ENCODE measurements around the gene LOC128125822.
"Not testable (repeated sequence)": the region's sequence is repeated elsewhere in the genome, so short reads cannot be mapped to it uniquely, and the experiment has no call there.

The LOC128125822 gene

DNA sequence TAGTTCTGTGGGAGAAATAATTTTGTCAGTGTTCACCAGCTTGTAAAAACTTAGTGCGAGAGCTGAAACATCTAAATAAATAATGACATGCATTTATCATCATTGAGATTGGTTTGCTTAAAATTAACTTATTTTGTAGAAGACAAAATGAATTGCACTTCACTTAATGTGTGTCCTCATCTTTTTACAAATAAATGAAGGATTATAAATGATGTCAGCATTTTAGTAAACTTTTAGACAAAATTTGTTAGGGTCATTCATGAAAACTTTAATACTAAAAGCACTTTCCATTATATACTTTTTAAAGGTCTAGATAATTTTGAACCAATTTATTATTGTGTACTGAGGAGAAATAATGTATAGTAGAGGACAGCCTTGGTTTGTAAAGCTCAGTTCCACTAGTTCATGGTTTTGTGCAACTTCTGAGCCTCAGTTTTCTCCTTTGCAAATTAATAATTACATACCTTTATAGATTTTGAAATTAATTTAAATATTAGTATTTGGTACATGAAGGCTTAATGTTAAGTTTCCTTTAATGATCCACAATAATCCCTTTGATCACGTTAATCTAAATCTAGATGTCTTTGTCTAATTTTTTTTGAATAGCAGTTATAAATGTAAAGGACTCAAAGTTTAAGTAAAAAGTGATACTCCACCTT, 9.2 kb downstream of the LOC128125822 start:
- Mint-ChIP-seq H3K9me3 (peaks cover 0 to 4% (median 0%) of the 10 kb centered on the region in 8 donors), H3K4me1 (peaks cover 2 to 10% (median 6%) of the 10 kb centered on the region in 4 donors), H3K27ac (no peak overlapping the region), H3K36me3 (peaks cover 31 to 47% of the 10 kb centered on the region in 2 donors), H3K4me3 (no peak overlapping the region), H3K27me3 (no peaks in the 10 kb centered on the region)
- CTCF ChIA-PET (ENCODE audit: partially characterized antibody) = interaction anchor here (0.7 kb wide), 1 partner anchor 19 kb away, joined by 3 read pairs; no protein-coding TSS in a partner anchor
- POLR2A ChIA-PET (ENCODE audit: partially characterized antibody) = no interaction called here
- no peak for DNase-seq
- H3K9me3 ChIP-seq (ENCODE audit: control insufficient read depth in 1 of 2, low read length in 2 of 2) = no peaks in the 10 kb centered on the region
- H3K4me3 ChIP-seq (ENCODE audit: low read length in 2 of 2) = no peak overlapping the region
- intact Hi-C loops (cut with micrococcal nuclease) = no loop called here
- no peaks in the 10 kb centered on the region for H3K27me3 ChIP-seq (ENCODE audit: insufficient read depth, low read length)
- H3K4me1 ChIP-seq (ENCODE audit: insufficient read depth, low read length) = peaks cover 4% of the 10 kb centered on the region
- peaks cover 22% of the 10 kb centered on the region for H3K36me3 ChIP-seq (ENCODE audit: insufficient read depth, low read length)
- no peak overlapping the region for H3K27ac ChIP-seq (ENCODE audit: low read depth, low read length)

DNA sequence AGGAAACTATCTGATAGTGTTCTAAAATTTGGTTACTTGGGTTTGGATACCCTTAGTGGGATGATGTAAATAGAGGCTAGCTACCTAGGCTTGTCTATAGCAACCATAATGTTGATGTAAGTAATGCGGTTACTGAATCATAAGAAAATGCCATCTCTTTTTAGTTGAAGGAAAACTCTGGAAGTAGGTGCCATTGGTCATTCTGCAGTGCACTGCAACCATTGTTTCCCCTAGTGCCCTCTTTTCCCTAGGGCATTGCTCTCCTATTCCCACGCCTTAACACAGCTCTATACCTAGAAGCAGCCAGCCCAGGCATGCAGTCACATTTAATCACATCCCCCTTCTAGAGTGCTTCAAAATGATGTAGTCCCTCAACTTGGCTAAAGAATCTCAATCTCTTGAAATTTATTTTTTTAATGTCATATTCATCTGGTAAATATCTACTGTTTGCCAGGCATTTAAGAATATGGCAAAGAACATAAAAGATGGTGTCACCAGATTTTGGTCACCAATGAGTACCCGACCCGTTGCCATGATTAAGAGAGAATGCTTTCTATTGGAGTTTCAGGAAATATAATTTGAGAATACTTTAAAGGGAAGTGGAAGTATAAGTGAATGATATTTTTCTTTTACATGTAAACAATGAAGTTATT, 10.4 kb downstream of the LOC128125822 start:
- intact Hi-C loops (cut with micrococcal nuclease) = no loop called here
- Histone ChIP-seq H3K4me1 (ENCODE audit: insufficient read depth, low read length) (no peaks in the 10 kb centered on the region), H3K9me3 (ENCODE audit: control insufficient read depth in 1 of 2, low read length in 2 of 2) (no peaks in the 10 kb centered on the region), H3K4me3 (ENCODE audit: low read length in 2 of 2) (no peak overlapping the region), H3K36me3 (ENCODE audit: insufficient read depth, low read length) (peaks cover 22% of the 10 kb centered on the region), H3K27me3 (ENCODE audit: insufficient read depth, low read length) (no peaks in the 10 kb centered on the region), H3K27ac (ENCODE audit: low read depth, low read length) (no peak overlapping the region)
- Mint-ChIP-seq H3K4me3 (no peak overlapping the region), H3K27ac (peak overlapping the region in 1 of 7 donors; percentile 15), H3K36me3 (peaks cover 22 to 36% of the 10 kb centered on the region in 2 donors), H3K4me1 (no peaks in the 10 kb centered on the region), H3K27me3 (no peaks in the 10 kb centered on the region), H3K9me3 (peaks cover 0 to 7% (median 0%) of the 10 kb centered on the region in 8 donors)
- POLR2A ChIA-PET (ENCODE audit: partially characterized antibody) = no interaction called here
- CTCF ChIA-PET (ENCODE audit: partially characterized antibody) = interaction anchor here (1.5 to 1.7 kb wide), 2 partner anchors 9 to 16 kb away, joined by 6 to 7 read pairs; no protein-coding TSS in a partner anchor
- no peak for DNase-seq

GRCh38 chr6:63584125-63584514, 11.8 kb downstream of the LOC128125822 start:
- DNase-seq = no peak
- Mint-ChIP-seq H3K9me3 (peaks cover 0 to 7% (median 0%) of the 10 kb centered on the region in 8 donors), H3K4me3 (no peak overlapping the region), H3K27ac (no peak overlapping the region), H3K36me3 (peaks cover 22 to 33% of the 10 kb centered on the region in 2 donors), H3K27me3 (no peaks in the 10 kb centered on the region), H3K4me1 (no peaks in the 10 kb centered on the region)
- intact Hi-C loops (cut with micrococcal nuclease) = no loop called here
- H3K27me3 ChIP-seq (ENCODE audit: insufficient read depth, low read length) = no peaks in the 10 kb centered on the region
- H3K4me1 ChIP-seq (ENCODE audit: insufficient read depth, low read length) = no peaks in the 10 kb centered on the region
- POLR2A ChIA-PET (ENCODE audit: partially characterized antibody) = no interaction called here
- H3K4me3 ChIP-seq (ENCODE audit: low read length in 2 of 2) = no peak overlapping the region
- H3K27ac ChIP-seq (ENCODE audit: low read depth, low read length) = no peak overlapping the region
- H3K36me3 ChIP-seq (ENCODE audit: insufficient read depth, low read length) = peaks cover 22% of the 10 kb centered on the region
- no peaks in the 10 kb centered on the region for H3K9me3 ChIP-seq (ENCODE audit: control insufficient read depth in 1 of 2, low read length in 2 of 2)
- CTCF ChIA-PET (ENCODE audit: partially characterized antibody) = interaction anchor here (1.5 to 1.7 kb wide), 2 partner anchors 10 to 14 kb away, joined by 6 to 7 read pairs; no protein-coding TSS in a partner anchor

GRCh38 chr6:63584566-63584965, 12.3 kb downstream of the LOC128125822 start:
- DNase-seq = no peak
- Histone ChIP-seq H3K4me1 (ENCODE audit: insufficient read depth, low read length) (no peaks in the 10 kb centered on the region), H3K27ac (ENCODE audit: low read depth, low read length) (no peak overlapping the region), H3K9me3 (ENCODE audit: control insufficient read depth in 1 of 2, low read length in 2 of 2) (no peaks in the 10 kb centered on the region), H3K27me3 (ENCODE audit: insufficient read depth, low read length) (no peaks in the 10 kb centered on the region), H3K4me3 (ENCODE audit: low read length in 2 of 2) (no peak overlapping the region), H3K36me3 (ENCODE audit: insufficient read depth, low read length) (peaks cover 19% of the 10 kb centered on the region)
- Mint-ChIP-seq H3K27me3 (no peaks in the 10 kb centered on the region), H3K9me3 (peaks cover 0 to 7% (median 0%) of the 10 kb centered on the region in 8 donors), H3K27ac (no peak overlapping the region), H3K4me1 (no peaks in the 10 kb centered on the region), H3K36me3 (peaks cover 21 to 30% of the 10 kb centered on the region in 2 donors), H3K4me3 (no peak overlapping the region)
- intact Hi-C loops (cut with micrococcal nuclease) = no loop called here
- ChIA-PET CTCF (ENCODE audit: partially characterized antibody) (interaction anchor here (1.7 kb wide), 1 partner anchor 14 kb away, joined by 7 read pairs; no protein-coding TSS in a partner anchor), POLR2A (ENCODE audit: partially characterized antibody) (interaction anchor here (0.8 kb wide), 1 partner anchor 11 kb away, joined by 3 read pairs; no protein-coding TSS in a partner anchor)

DNA sequence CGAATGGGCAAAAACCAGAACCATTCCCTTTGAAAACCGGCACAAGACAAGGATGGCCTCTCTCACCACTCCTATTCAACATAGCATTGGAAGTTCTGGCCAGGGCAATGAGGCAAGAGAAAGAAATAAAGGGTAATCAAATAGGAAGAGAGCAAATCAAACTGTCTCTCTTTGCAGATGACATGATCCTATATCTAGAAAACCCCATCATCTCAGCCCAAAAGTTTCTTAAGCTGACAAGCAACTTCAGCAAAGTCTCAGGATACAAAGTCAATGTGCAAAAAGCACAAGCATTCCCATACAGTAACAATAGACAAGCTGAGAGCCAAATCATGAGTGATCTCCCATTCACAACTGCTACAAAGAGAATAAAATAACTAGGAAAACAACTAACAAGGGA, 13.4 kb downstream of the LOC128125822 start:
- H3K9me3 ChIP-seq (ENCODE audit: control insufficient read depth in 1 of 2, low read length in 2 of 2); H3K9me3 Mint-ChIP-seq; POLR2A ChIA-PET (ENCODE audit: partially characterized antibody); H3K27me3 Mint-ChIP-seq; H3K4me3 ChIP-seq (ENCODE audit: low read length in 2 of 2); DNase-seq; CTCF ChIA-PET (ENCODE audit: partially characterized antibody); intact Hi-C loops (cut with micrococcal nuclease); H3K27ac ChIP-seq (ENCODE audit: low read depth, low read length); H3K36me3 ChIP-seq (ENCODE audit: insufficient read depth, low read length); H3K4me1 ChIP-seq (ENCODE audit: insufficient read depth, low read length); H3K4me1 Mint-ChIP-seq; H3K4me3 Mint-ChIP-seq; H3K27me3 ChIP-seq (ENCODE audit: insufficient read depth, low read length): not testable (repeated sequence)
- Mint-ChIP-seq H3K36me3 (peaks cover 10 to 19% of the 10 kb centered on the region in 2 donors), H3K27ac (peak overlapping the region in 1 of 7 donors; percentile 17)

- no peak overlapping the region for H3K4me3 ChIP-seq (ENCODE audit: low read length in 2 of 2)
- POLR2A ChIA-PET (ENCODE audit: partially characterized antibody) = no interaction called here
- no peaks in the 10 kb centered on the region for H3K36me3 Mint-ChIP-seq
Observed at GRCh38 chr6:63589952-63590411, 17.7 kb downstream of the LOC128125822 start.

DNA sequence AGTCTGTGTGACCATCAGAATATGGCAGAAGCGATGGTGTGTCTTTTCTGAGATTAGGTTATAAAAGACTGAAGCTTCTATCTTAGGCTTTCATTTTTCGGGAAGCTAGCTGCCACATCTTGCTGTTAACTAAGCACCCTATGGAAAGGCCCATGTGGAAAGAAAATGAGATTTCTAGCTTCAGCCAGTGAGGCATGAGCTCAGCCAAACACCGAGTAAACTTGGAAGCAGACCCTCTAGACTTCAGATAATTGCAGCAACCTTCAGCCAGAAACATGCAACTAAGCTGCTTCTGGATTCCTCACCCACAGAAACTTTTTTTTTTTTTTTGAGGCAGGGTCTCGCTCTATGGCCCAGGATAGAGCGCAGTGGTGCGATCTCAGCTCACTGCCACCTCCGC, 20.6 kb downstream of the LOC128125822 start:
- no peaks in the 10 kb centered on the region for H3K36me3 ChIP-seq (ENCODE audit: insufficient read depth, low read length)
- no peak for DNase-seq
- no peak overlapping the region for H3K4me3 ChIP-seq (ENCODE audit: low read length in 2 of 2)
- H3K36me3 Mint-ChIP-seq = no peaks in the 10 kb centered on the region
- POLR2A ChIA-PET (ENCODE audit: partially characterized antibody) = interaction anchor here (1.0 kb wide), 1 partner anchor 42 kb away, joined by 3 read pairs; no protein-coding TSS in a partner anchor
- H3K4me1 Mint-ChIP-seq = peaks cover 0 to 2% (median 2%) of the 10 kb centered on the region in 4 donors
- no peak overlapping the region for H3K27ac ChIP-seq (ENCODE audit: low read depth, low read length)
- no peaks in the 10 kb centered on the region for H3K9me3 ChIP-seq (ENCODE audit: control insufficient read depth in 1 of 2, low read length in 2 of 2)
- peaks cover 2% of the 10 kb centered on the region for H3K4me1 ChIP-seq (ENCODE audit: insufficient read depth, low read length)
- intact Hi-C loops (cut with micrococcal nuclease) = no loop called here
- peaks cover 2 to 10% of the 10 kb centered on the region in 2 donors for H3K27me3 Mint-ChIP-seq
- H3K9me3 Mint-ChIP-seq = no peaks in the 10 kb centered on the region
- no peak overlapping the region for H3K4me3 Mint-ChIP-seq
- CTCF ChIA-PET (ENCODE audit: partially characterized antibody) = interaction anchor here (0.7 to 2.4 kb wide), 4 partner anchors 8 to 172 kb away, joined by 4 to 9 read pairs (median 6); no protein-coding TSS in a partner anchor
- no peaks in the 10 kb centered on the region for H3K27me3 ChIP-seq (ENCODE audit: insufficient read depth, low read length)
- no peak overlapping the region for H3K27ac Mint-ChIP-seq

More at GRCh38 chr6:63589952-63590411, 17.7 kb downstream of the LOC128125822 start:
- Histone ChIP-seq H3K27ac (ENCODE audit: low read depth, low read length) (no peak overlapping the region), H3K27me3 (ENCODE audit: insufficient read depth, low read length) (no peaks in the 10 kb centered on the region), H3K36me3 (ENCODE audit: insufficient read depth, low read length) (no peaks in the 10 kb centered on the region), H3K4me1 (ENCODE audit: insufficient read depth, low read length) (no peaks in the 10 kb centered on the region), H3K9me3 (ENCODE audit: control insufficient read depth in 1 of 2, low read length in 2 of 2) (no peaks in the 10 kb centered on the region)
- CTCF ChIA-PET (ENCODE audit: partially characterized antibody) = no interaction called here
- Mint-ChIP-seq H3K4me1 (no peaks in the 10 kb centered on the region), H3K4me3 (no peak overlapping the region), H3K9me3 (peaks cover 0 to 3% (median 0%) of the 10 kb centered on the region in 8 donors), H3K27ac (peak overlapping the region in 1 of 7 donors; percentile 1), H3K27me3 (peaks cover 2 to 7% of the 10 kb centered on the region in 2 donors)
- DNase-seq = no peak
- intact Hi-C loops (cut with micrococcal nuclease) = no loop called here
